HepG2 (cell line): ENCODE data around the gene THOC1. TPM values are rescaled to one million over a fixed set of nuclear protein-coding genes. Genes with fewer than 3 reads are reported as not detected.

ENCODE experiments used
- ARID4A ChIP-seq: sonication (generic); formaldehyde crosslinking; IDR thresholded peaks from 2 replicates; pipeline ENCODE4 v1.5.0; 2020; ENCODE audit warnings: mild to moderate bottlenecking, missing genetic modification reagents, borderline replicate concordance
- CEBPB ChIP-seq: IDR thresholded peaks from 2 replicates; pipeline ENCODE4 v1.6.1; 2011; ENCODE audit warnings: low read depth, low read length, improper control_type of control experiment, borderline replicate concordance
- CENPX ChIP-seq: sonication (generic); formaldehyde crosslinking; IDR thresholded peaks from 2 replicates; pipeline ENCODE4 v1.9.0; 2021; ENCODE audit warnings: mild to moderate bottlenecking, missing genetic modification reagents, moderate library complexity
- DBP ChIP-seq: sonication (generic); formaldehyde crosslinking; IDR thresholded peaks from 2 replicates; pipeline ENCODE4 v1.4.0; 2020; ENCODE audit warnings: missing genetic modification reagents; ENCODE audit errors: not compliant biosample characterization
- HDAC6 ChIP-seq: fragments of 200-600 bp; sonication (generic); IDR thresholded peaks from 2 replicates; pipeline ENCODE4 v1.7.0; 2017; ENCODE audit warnings: mild to moderate bottlenecking, antibody characterized with exemption, low read length, low read depth
- MAFG ChIP-seq: sonication (generic); formaldehyde crosslinking; IDR thresholded peaks from 2 replicates; pipeline ENCODE4 v1.5.1; 2020; ENCODE audit warnings: mild to moderate bottlenecking, missing genetic modification reagents
- MLLT10 ChIP-seq: sonication (generic); formaldehyde crosslinking; IDR thresholded peaks from 2 replicates; pipeline ENCODE4 v1.4.0; 2020; ENCODE audit warnings: missing genetic modification reagents
- SETDB1 ChIP-seq: sonication (generic); formaldehyde crosslinking; IDR thresholded peaks from 2 replicates; pipeline ENCODE4 v1.5.1; 2020; ENCODE audit warnings: missing genetic modification reagents, mild to moderate bottlenecking, borderline replicate concordance
- ZBTB37 ChIP-seq: sonication (generic); formaldehyde crosslinking; IDR thresholded peaks from 2 replicates; pipeline ENCODE4 v1.4.0; 2020; ENCODE audit warnings: mild to moderate bottlenecking, missing genetic modification reagents
- ZMAT5 ChIP-seq: sonication (generic); formaldehyde crosslinking; IDR thresholded peaks from 2 replicates; pipeline ENCODE4 v1.5.0; 2020; ENCODE audit warnings: mild to moderate bottlenecking, low read depth, missing genetic modification reagents, borderline replicate concordance
- ZMYM4 ChIP-seq: sonication (generic); formaldehyde crosslinking; IDR thresholded peaks from 2 replicates; pipeline ENCODE4 v1.8.1; 2023; ENCODE audit warnings: mild to moderate bottlenecking, missing genetic modification reagents
- ZNF276 ChIP-seq: sonication (generic); formaldehyde crosslinking; IDR thresholded peaks from 2 replicates; pipeline ENCODE4 v1.4.0; 2020; ENCODE audit warnings: mild to moderate bottlenecking, low read depth, missing genetic modification reagents
- ZNF549 ChIP-seq: sonication (generic); formaldehyde crosslinking; IDR thresholded peaks from 2 replicates; pipeline ENCODE4 v1.5.0; 2020; ENCODE audit warnings: missing genetic modification reagents
- ZNF563 ChIP-seq: sonication (generic); formaldehyde crosslinking; IDR thresholded peaks from 2 replicates; pipeline ENCODE4 v1.8.0; 2022; ENCODE audit warnings: mild to moderate bottlenecking, moderate library complexity, missing genetic modification reagents
- ZNF574 ChIP-seq: sonication (generic); formaldehyde crosslinking; IDR thresholded peaks from 2 replicates; pipeline ENCODE4 v1.4.0; 2020; ENCODE audit warnings: missing genetic modification reagents
- polyA plus RNA-seq, 8 experiments: library from polyadenylated mRNA; depleted of rRNA in 3 of 8; stranded (reverse) in 7 of 8; unstranded in 1 of 8; fragments of >200 nt; fragmentation: Illumina TruSeq in 4 of 8; extraction: Trizol in 4 of 8; gene quantifications; 2 replicates each; pipeline versions ENCODE4 v1.2.1 to v1.2.3, GENCODE V29; 2011 to 2016; ENCODE audit warnings: low read depth in 4 of 8, missing spikeins in 1 of 8, mixed read lengths in 1 of 8; ENCODE audit not compliant: insufficient read depth in 1 of 8
- total RNA-seq, 5 experiments: library from RNA; depleted of rRNA; stranded (reverse); fragments of >200 nt; fragmentation: Illumina TruSeq; extraction: Trizol; gene quantifications; 2 replicates each; pipeline ENCODE4 v1.2.3, GENCODE V29; 2016; ENCODE audit warnings: low read depth in 1 of 5

Gene THOC1
- total and polyA plus RNA-seq, 2 of the 13 experiments (the other 11 are each of a cell fraction or from before 2014, with no cell fraction given), result 40.6 to 56.7 TPM

GRCh38 chr18:267688-268552 is at the start of gene THOC1 (continued):
- TF ChIP-seq ZNF276 (peak; percentile 77; the same call in 1 of the 2 replicates), MLLT10 (CRISPR knock-in tag) (no peak), CEBPB (no peak), ZMAT5 (CRISPR knock-in tag) (no peak), ZNF574 (peak; percentile 100), ZNF563 (CRISPR knock-in tag) (peak; percentile 87; the same call in 1 of the 2 replicates), HDAC6 (no peak), ARID4A (CRISPR knock-in tag) (peak; percentile 95), DBP (peak; percentile 46), ZMYM4 (CRISPR knock-in tag) (peak; percentile 92), MAFG (0 out of 2 replicates have a peak, but pooled peaks have one; percentile 65), ZBTB37 (CRISPR knock-in tag) (no peak), CENPX (CRISPR knock-in tag) (no peak), ZNF549 (CRISPR knock-in tag) (no peak), SETDB1 (no peak)
